ENCODE data around the gene ACD.

The ACD gene

GRCh38 chr16:67659675-67660563 is at the start of gene ACD:
Gene ACD (minus strand): TSS chr16:67660260. CDS start chr16:67660220, 40 bp downstream.
- in situ Hi-C loops (cut with HindIII; ENCODE audit: low sequenced_read_pairs), result no loop called here

- in situ Hi-C loops (cut with HindIII; ENCODE audit: low sequenced_read_pairs), result no loop called here
Observed at GRCh38 chr16:67709050-67709449, 49.0 kb upstream of the ACD start.

GRCh38 chr16:67708368-67708771 is 48.3 kb upstream of the ACD start:
- in situ Hi-C loops (cut with HindIII; ENCODE audit: low sequenced_read_pairs), result no loop called here

GRCh38 chr16:67707790-67708189 is 47.7 kb upstream of the ACD start:
- in situ Hi-C loops (cut with HindIII; ENCODE audit: low sequenced_read_pairs), result no loop called here

- in situ Hi-C loops (cut with HindIII; ENCODE audit: low sequenced_read_pairs), result no loop called here
Observed at GRCh38 chr16:67707210-67707609, 47.1 kb upstream of the ACD start.

- in situ Hi-C loops (cut with HindIII; ENCODE audit: low sequenced_read_pairs), result no loop called here
Observed at GRCh38 chr16:67704110-67704509, 44.0 kb upstream of the ACD start.

GRCh38 chr16:67703626-67704025 is 43.6 kb upstream of the ACD start:
- in situ Hi-C loops (cut with HindIII; ENCODE audit: low sequenced_read_pairs), result no loop called here

GRCh38 chr16:67702130-67702529 is 42.1 kb upstream of the ACD start:
- in situ Hi-C loops (cut with HindIII; ENCODE audit: low sequenced_read_pairs), result no loop called here

GRCh38 chr16:67701420-67701819 is 41.4 kb upstream of the ACD start:
- in situ Hi-C loops (cut with HindIII; ENCODE audit: low sequenced_read_pairs), result no loop called here

- in situ Hi-C loops (cut with HindIII; ENCODE audit: low sequenced_read_pairs), result loop anchor here (25.0 kb wide), 1 partner anchor 112 kb away; no protein-coding TSS in a partner anchor
Observed at GRCh38 chr16:67699265-67699664, 39.2 kb upstream of the ACD start.

GRCh38 chr16:67697422-67698185 is 37.5 kb upstream of the ACD start:
- in situ Hi-C loops (cut with HindIII; ENCODE audit: low sequenced_read_pairs), result loop anchor here (25.0 kb wide), 1 partner anchor 110 kb away; no protein-coding TSS in a partner anchor

- in situ Hi-C loops (cut with HindIII; ENCODE audit: low sequenced_read_pairs), result loop anchor here (25.0 kb wide), 1 partner anchor 107 kb away; no protein-coding TSS in a partner anchor
Observed at GRCh38 chr16:67694611-67695010, 34.6 kb upstream of the ACD start.

GRCh38 chr16:67693517-67694285 is 33.6 kb upstream of the ACD start:
- in situ Hi-C loops (cut with HindIII; ENCODE audit: low sequenced_read_pairs), result loop anchor here (25.0 kb wide), 1 partner anchor 106 kb away; no protein-coding TSS in a partner anchor

- in situ Hi-C loops (cut with HindIII; ENCODE audit: low sequenced_read_pairs), result loop anchor here (25.0 kb wide), 1 partner anchor 98 kb away; no protein-coding TSS in a partner anchor
Observed at GRCh38 chr16:67685388-67686112, 25.5 kb upstream of the ACD start.

- in situ Hi-C loops (cut with HindIII; ENCODE audit: low sequenced_read_pairs), result loop anchor here (25.0 kb wide), 1 partner anchor 96 kb away; no protein-coding TSS in a partner anchor
Observed at GRCh38 chr16:67683767-67684166, 23.7 kb upstream of the ACD start.

GRCh38 chr16:67679935-67680897 is 20.2 kb upstream of the ACD start:
- in situ Hi-C loops (cut with HindIII; ENCODE audit: low sequenced_read_pairs), result loop anchor here (25.0 kb wide), 1 partner anchor 93 kb away; no protein-coding TSS in a partner anchor

GRCh38 chr16:67678354-67679023 is 18.4 kb upstream of the ACD start:
- in situ Hi-C loops (cut with HindIII; ENCODE audit: low sequenced_read_pairs), result loop anchor here (25.0 kb wide), 1 partner anchor 91 kb away; no protein-coding TSS in a partner anchor

- in situ Hi-C loops (cut with HindIII; ENCODE audit: low sequenced_read_pairs), result loop anchor here (25.0 kb wide), 1 partner anchor 90 kb away; no protein-coding TSS in a partner anchor
Observed at GRCh38 chr16:67677712-67678111, 17.7 kb upstream of the ACD start.
